GM12865 (cell line): ENCODE data around the gene TMEM184A.
A peak's percentile ranks its signal among the peaks of the same experiment; 100 is the strongest.

ENCODE experiments used
- DNase-seq: peaks from one replicate; pipeline ENCODE4 v3.0.0; 2010; ENCODE audit warnings: low read depth
- H3K4me3 ChIP-seq: 2 replicates; pipeline ENCODE4 v1.5.1; 2011; ENCODE audit warnings: mild to moderate bottlenecking, low read depth, low read length, control low read depth
- TF ChIP-seq, protein P1 (sequence below): IDR thresholded peaks from 2 replicates; pipeline ENCODE4 v1.5.1; 2011; ENCODE audit warnings: low read length, control low read depth, low read depth, inconsistent platforms; ENCODE audit not compliant: insufficient read depth; ENCODE audit errors: missing control alignments

The TMEM184A gene

DNA sequence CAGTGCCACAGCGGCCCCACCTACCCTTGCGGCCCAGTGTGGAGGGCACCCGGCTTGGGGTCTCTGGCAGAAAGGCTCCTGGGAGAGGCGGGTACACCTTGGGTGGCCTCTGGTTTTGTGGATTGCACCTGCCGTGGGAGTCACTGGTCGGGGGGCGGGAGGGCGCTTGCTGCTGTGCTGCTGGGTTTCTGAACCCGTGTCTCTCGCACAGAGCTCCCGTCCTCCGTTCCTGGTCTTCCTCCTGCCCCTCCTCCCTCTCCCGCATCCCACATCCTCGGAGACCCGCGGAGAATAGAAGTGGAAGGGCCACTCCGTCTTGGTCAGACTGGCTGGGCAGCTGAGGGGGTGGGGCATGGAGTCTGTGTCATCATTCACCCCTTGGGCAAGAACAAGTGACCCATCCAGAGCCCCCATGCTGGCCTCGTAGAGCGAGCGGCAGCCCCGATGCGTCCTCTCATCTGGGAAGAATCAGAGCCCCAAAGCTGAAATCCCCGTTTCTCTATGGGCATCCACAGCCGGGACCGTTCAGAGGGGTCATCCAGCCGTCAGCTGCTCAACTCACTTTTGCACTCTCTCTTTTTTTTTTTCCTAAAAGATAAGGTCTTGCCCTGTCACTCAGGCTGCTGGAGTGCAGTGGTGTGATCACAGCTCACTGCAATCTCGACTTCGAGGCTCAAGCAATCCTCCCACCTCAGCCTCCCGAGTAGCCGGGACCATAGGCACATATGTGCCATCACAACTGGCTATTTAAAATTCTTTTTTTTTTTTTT is 21.5 kb downstream of the TMEM184A start:
- TF ChIP-seq, protein P1, sequence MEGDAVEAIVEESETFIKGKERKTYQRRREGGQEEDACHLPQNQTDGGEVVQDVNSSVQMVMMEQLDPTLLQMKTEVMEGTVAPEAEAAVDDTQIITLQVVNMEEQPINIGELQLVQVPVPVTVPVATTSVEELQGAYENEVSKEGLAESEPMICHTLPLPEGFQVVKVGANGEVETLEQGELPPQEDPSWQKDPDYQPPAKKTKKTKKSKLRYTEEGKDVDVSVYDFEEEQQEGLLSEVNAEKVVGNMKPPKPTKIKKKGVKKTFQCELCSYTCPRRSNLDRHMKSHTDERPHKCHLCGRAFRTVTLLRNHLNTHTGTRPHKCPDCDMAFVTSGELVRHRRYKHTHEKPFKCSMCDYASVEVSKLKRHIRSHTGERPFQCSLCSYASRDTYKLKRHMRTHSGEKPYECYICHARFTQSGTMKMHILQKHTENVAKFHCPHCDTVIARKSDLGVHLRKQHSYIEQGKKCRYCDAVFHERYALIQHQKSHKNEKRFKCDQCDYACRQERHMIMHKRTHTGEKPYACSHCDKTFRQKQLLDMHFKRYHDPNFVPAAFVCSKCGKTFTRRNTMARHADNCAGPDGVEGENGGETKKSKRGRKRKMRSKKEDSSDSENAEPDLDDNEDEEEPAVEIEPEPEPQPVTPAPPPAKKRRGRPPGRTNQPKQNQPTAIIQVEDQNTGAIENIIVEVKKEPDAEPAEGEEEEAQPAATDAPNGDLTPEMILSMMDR: no peak
- no peak overlapping the region for H3K4me3 ChIP-seq
- DNase-seq: no peak

DNA sequence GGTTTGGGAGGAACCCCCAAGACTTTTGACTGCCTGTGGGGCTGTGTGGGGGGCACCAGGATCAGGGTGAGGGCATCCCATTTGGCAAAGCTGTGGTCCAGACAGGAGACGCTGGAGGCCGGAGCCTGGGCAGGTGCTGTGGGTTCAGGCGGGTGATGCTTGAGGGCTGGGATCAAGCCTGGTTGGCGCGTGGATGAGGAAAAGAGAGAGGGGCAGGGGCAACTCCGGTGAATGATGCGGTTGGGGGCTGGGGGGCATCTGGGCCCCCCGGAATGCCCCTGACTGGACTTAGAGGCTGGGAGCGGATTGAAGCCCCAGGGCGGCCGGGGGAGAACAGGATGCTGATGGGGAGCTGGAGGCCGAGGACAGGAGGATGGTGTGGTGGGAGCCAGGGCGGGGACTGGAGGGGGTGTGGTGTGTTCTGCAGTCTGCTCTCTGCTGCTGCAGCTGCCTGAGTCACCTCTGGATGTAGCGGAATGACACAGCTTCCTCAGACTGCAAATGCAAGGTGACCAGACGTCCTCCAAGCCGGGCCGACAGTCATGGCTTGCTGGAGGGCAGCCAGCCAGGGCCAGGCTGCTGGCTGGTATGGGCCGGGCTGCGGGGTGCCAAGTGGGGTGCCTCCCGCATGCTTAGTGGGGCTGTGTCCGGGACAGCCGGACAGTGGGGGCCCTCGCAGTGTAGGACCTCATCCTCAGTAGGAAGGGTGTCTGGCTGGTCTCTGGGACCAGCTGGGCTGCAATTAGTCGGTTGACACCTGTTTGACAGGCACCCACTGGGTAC is 22.3 kb downstream of the TMEM184A start:
- DNase-seq: peak; percentile 87
- peak overlapping the region; percentile 72 for H3K4me3 ChIP-seq
- TF ChIP-seq, protein P1: no peak

DNA sequence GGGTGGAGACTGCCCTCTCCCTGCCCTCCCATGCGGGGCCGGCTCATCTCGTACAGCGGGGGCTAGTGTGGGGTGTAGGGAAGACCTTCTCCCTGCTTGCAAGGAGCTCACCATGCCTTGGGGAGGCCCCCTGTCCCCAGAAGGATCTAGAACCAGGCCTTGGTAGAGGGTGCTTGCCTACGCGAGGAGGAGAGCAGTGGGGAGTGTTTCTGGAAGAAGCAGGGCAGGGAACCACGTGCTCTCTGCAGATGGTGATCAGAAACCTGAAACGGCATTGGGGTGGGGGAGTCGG is 22.8 kb downstream of the TMEM184A start:
- H3K4me3 ChIP-seq: peak overlapping the region; percentile 72
- TF ChIP-seq, protein P1: no peak

DNA sequence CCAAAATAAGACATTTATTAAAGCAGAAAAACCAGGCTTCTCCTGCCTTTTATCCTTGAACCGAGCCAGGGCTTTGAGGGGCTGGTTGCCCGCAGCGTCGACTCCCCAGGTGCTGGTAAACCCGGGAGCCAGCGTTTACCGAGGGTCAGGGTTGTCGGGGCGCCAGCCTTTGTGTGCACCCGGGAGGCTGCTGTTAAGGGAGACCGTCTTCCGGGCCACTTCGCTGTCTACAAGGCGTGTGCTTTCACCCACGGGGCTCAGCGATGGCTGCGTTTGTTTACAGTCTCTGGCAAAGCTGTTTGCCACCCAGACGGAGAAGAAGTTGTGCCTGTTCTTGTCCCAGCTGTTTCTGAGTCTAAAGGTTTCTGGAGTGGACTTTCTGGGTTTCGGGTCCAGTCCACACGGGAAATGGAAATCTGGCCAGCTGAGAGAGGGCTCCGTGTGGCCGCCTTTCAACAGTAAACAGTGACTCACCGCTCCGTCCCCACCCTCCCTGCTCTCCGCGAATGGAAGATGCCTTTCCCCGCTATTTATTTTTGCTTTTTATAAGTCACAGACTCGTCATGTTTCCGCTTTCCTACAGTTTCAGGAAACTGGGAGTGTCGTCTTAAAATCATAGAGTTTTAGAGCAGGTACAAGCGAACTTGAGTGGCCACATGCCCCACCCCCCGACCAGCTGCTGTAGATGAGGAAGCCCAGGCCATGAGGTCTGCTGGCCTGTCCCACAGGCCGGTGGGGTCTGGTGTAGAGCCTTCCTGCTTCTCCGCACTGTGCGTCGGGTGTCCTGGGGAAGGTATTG is 23.4 kb downstream of the TMEM184A start:
- TF ChIP-seq, protein P1: no peak
- H3K4me3 ChIP-seq: peak overlapping the region; percentile 72
- DNase-seq: peak; percentile 50

More for the DNA sequence above, 22.8 kb downstream of the TMEM184A start:
- no peak for DNase-seq

DNA sequence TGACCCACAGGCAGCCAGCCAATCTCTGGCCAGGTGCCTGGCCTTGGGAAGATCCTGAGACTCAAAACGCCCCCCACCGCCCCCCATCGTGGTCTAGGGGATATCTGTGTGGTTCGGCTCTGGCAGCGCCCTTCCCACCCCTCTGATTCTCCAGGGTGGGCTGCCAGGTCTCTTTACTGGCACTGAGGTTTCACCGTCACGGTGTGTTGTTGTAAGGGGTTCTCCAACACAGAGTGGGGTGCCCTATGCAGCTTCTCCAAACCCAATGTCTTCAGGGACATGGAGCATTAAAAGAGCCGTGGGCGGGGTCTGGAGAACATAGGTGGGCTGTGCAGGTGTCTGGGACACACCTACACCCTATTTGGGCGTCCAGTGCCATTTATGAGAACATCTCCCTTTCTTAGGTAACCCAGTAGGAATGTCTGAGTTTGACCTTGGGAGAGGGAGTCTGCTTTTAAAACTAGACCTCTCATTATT is 24.0 kb downstream of the TMEM184A start:
- TF ChIP-seq, protein P1: no peak
- DNase-seq: no peak
- H3K4me3 ChIP-seq: peak overlapping the region; percentile 72

DNA sequence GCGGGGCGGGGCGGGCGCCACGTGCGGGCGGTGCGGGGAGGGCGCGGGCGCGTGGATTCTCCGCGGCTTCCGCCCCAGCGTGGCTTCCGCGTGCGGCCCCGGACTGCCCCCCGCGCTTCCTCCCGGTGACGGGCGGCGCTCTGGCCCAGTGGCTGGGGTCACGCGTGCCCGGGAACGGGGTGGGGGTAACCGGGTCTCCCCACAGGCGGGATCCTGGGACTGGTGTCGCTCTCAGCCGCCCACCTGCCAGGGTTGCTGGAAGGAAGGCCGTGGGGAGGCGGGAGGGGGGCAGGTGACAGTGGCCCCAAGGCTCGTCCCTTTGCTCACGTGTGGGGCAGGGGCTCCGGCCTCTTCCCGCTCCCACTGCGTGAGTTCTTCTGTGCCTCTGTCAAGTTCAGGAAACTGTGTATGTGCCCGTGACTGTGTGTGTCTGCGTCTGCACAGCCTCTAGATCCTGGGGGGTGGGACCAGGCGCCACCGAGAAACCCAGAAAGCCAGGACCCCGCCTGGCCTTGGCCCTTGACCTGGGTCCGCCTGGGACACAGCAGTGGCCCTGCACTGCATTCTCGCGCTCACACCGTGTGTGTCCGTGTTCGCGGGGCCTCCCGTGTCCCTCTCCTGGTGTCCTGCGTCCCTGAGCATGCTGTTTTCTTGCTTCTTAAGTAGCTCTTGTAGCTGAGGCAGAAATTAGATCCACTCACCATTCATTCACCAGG is 24.6 kb downstream of the TMEM184A start:
- TF ChIP-seq, protein P1: no peak
- peak overlapping the region; percentile 72 for H3K4me3 ChIP-seq
- DNase-seq: no peak
